ENCODE results near the gene MAGI1. TPM values are rescaled to one million over a fixed set of nuclear protein-coding genes. Genes with fewer than 3 reads are reported as not detected.

Gene MAGI1
- total RNA-seq, 1 donor from 2014 or later, result 49.8 TPM

DNA sequence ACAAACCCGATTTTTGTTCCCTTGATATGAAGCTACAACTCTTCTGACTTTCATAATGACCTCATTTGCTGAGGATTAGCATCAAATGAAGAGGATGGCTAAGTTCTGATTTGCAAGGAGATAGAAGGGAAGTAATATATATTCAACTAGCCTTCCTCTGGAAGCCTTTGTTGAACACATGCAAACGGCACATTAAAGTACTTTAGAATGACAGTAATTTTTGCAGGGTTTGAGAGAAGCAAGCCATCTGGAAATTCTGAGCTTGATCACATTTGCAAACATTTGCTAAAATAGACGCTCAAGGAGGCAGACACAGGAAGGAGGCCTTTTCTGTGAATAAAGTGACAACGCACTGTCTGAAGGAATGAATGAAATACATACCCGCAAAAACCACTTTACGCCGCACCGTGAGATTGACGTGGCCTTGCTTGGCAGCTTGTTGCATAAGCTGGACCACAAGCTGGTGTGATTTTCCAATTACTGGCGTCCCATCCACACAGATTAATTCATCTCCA lies 657.2 kb downstream of the MAGI1 start:
- no peaks in the 10 kb centered on the region for H3K27me3 Mint-ChIP-seq (ENCODE audit: low read depth)
- no peaks in the 10 kb centered on the region for H3K9me3 Mint-ChIP-seq
- TF ChIP-seq, protein P1, sequence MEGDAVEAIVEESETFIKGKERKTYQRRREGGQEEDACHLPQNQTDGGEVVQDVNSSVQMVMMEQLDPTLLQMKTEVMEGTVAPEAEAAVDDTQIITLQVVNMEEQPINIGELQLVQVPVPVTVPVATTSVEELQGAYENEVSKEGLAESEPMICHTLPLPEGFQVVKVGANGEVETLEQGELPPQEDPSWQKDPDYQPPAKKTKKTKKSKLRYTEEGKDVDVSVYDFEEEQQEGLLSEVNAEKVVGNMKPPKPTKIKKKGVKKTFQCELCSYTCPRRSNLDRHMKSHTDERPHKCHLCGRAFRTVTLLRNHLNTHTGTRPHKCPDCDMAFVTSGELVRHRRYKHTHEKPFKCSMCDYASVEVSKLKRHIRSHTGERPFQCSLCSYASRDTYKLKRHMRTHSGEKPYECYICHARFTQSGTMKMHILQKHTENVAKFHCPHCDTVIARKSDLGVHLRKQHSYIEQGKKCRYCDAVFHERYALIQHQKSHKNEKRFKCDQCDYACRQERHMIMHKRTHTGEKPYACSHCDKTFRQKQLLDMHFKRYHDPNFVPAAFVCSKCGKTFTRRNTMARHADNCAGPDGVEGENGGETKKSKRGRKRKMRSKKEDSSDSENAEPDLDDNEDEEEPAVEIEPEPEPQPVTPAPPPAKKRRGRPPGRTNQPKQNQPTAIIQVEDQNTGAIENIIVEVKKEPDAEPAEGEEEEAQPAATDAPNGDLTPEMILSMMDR (conservative IDR thresholded peaks at IDR 0.05), result no peak
- H3K4me3 Mint-ChIP-seq, result no peak overlapping the region
- no peak for DNase-seq (ENCODE audit: low read depth, low spot score)
- H3K27ac Mint-ChIP-seq (ENCODE audit: unreplicated experiment), result no peak overlapping the region
- H3K4me1 Mint-ChIP-seq, result peaks cover under 1% of the 10 kb centered on the region
- peaks cover 32% of the 10 kb centered on the region for H3K36me3 Mint-ChIP-seq (ENCODE audit: low read depth)

DNA sequence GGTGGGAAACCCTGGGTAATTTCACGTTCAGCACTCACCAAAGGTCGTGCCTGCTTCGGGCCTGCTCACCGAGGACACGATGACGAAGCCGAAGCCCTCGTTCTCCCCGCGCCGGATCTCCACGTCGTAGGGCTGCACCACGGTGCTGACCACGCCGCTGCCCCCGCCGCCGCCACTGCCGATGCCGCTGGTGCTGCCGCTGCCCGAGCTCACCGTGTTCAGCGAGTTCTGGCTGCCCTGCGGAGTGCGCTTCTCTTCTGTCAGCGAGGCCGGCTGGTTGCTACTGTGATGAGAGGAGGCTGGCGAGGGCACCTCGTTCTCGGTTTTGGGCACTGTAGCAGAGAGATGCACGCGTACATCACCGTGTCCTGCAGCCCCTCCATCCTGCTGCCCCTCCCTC lies 659.5 kb downstream of the MAGI1 start:
- TF ChIP-seq, protein P1 (conservative IDR thresholded peaks at IDR 0.05), result no peak
- DNase-seq (ENCODE audit: low read depth, low spot score), result no peak
- Mint-ChIP-seq H3K27ac (ENCODE audit: unreplicated experiment) (no peak overlapping the region), H3K4me3 (no peak overlapping the region), H3K4me1 (no peaks in the 10 kb centered on the region), H3K36me3 (ENCODE audit: low read depth) (peaks cover 38% of the 10 kb centered on the region), H3K27me3 (ENCODE audit: low read depth) (no peaks in the 10 kb centered on the region), H3K9me3 (no peaks in the 10 kb centered on the region)

DNA sequence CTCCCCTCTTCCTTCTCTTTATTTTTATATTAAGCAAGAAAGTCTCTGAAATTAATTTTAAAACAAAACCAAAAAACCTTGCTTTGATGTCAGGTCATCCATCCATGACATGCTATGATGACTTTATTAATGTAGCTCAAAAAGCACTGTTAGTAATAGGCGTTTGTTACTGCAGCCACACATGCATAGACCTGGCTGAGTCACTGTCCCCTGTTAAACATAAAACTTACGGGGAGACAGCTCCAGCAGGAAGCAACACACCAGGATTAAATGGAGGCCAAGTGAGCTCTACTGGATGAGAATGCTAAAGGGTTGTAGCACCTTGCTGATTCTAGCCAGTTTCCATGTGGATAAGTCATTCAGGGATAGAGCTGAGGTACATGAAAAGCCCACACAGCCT lies 661.1 kb downstream of the MAGI1 start:
- no peak for DNase-seq (ENCODE audit: low read depth, low spot score)
- peaks cover 37% of the 10 kb centered on the region for H3K36me3 Mint-ChIP-seq (ENCODE audit: low read depth)
- no peaks in the 10 kb centered on the region for H3K27me3 Mint-ChIP-seq (ENCODE audit: low read depth)
- TF ChIP-seq, protein P1 (conservative IDR thresholded peaks at IDR 0.05), result no peak
- no peak overlapping the region for H3K27ac Mint-ChIP-seq (ENCODE audit: unreplicated experiment)
- peaks cover 3% of the 10 kb centered on the region for H3K9me3 Mint-ChIP-seq
- H3K4me3 Mint-ChIP-seq, result no peak overlapping the region
- no peaks in the 10 kb centered on the region for H3K4me1 Mint-ChIP-seq

DNA sequence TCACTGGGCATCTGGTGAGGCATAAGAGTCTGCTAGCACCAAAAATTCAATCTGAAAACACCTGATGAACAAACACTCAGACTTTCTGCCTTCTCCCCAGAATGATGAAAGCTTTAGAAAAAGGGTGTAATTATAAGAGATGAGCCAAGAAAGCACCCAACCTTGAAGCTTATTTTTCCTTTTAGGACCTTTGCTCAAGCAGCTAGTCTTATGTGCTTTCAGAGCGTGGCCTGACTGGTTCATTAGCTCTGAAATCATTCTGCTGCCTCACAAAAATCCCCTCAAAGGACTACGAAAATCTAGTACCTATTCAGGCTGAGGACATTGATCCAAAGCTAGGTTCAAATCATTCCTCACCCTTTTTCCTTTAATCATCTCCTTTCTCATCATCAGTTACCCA lies 662.3 kb downstream of the MAGI1 start:
- Mint-ChIP-seq H3K27me3 (ENCODE audit: low read depth) (no peaks in the 10 kb centered on the region), H3K4me1 (no peaks in the 10 kb centered on the region), H3K4me3 (no peak overlapping the region), H3K9me3 (peaks cover 8% of the 10 kb centered on the region), H3K36me3 (ENCODE audit: low read depth) (peaks cover 41% of the 10 kb centered on the region), H3K27ac (ENCODE audit: unreplicated experiment) (no peak overlapping the region)
- DNase-seq (ENCODE audit: low read depth, low spot score), result no peak
- TF ChIP-seq, protein P1 (conservative IDR thresholded peaks at IDR 0.05), result no peak

DNA sequence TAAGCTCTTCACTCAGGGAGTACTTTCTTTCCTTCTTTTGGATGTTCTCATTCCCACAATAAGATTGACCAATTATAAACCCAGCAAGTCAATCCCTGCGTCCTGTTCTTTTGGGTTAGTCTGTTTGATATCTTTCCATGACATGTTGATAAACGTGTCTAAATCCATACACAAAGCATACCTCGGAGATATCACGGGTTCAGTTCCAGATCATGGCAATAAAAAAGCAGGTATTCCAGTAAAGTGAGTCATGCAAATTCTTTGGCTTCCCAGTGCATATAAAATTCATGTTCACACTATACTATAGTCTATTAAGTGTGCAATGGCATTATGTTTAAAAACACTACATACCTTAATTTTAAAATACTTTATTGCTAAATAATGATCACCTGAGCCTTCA lies 667.7 kb downstream of the MAGI1 start:
- no peak for DNase-seq (ENCODE audit: low read depth, low spot score)
- H3K4me1 Mint-ChIP-seq, result no peaks in the 10 kb centered on the region
- no peak overlapping the region for H3K27ac Mint-ChIP-seq (ENCODE audit: unreplicated experiment)
- TF ChIP-seq, protein P1 (conservative IDR thresholded peaks at IDR 0.05), result no peak
- H3K27me3 Mint-ChIP-seq (ENCODE audit: low read depth), result no peaks in the 10 kb centered on the region
- peaks cover 39% of the 10 kb centered on the region for H3K36me3 Mint-ChIP-seq (ENCODE audit: low read depth)
- H3K4me3 Mint-ChIP-seq, result no peak overlapping the region
- peaks cover 8% of the 10 kb centered on the region for H3K9me3 Mint-ChIP-seq

Measured in neural crest cell (in vitro differentiated cells).